Measurements from ENCODE around the gene ASF1A. TPM values are rescaled to one million over a fixed set of nuclear protein-coding genes. Genes with fewer than 3 reads are reported as not detected.

ASF1A gene
- total RNA-seq, 2 experiments from 2014 or later, result 37.3 to 46.0 TPM

- Histone ChIP-seq H3K4me1 (ENCODE audit: insufficient read depth, low read length, poor library complexity, severe bottlenecking) (peaks cover 56% of the 10 kb centered on the region), H3K9me3 (ENCODE audit: low read length) (no peaks in the 10 kb centered on the region), H3K36me3 (ENCODE audit: insufficient read depth, low read length) (peaks cover 25% of the 10 kb centered on the region), H3K9me2 (ENCODE audit: insufficient read depth, low read length) (no peaks in the 10 kb centered on the region), H3K4me2 (ENCODE audit: low read length) (peak overlapping the region; percentile 99), H3K4me3 (ENCODE audit: low read depth, low read length, poor library complexity, severe bottlenecking) (peak overlapping the region; percentile 80), H3K79me2 (ENCODE audit: insufficient read depth, low read depth, low read length) (peaks cover 69% of the 10 kb centered on the region), H3K27ac (ENCODE audit: low read depth, low read length, poor library complexity, severe bottlenecking) (peak overlapping the region; percentile 89), H4K20me1 (ENCODE audit: insufficient read depth, low read length) (no peaks in the 10 kb centered on the region), H2AFZ (ENCODE audit: low read length) (peak overlapping the region; percentile 71; the same call in 1 of the 2 replicates)
- ChIA-PET CTCF (ENCODE audit: unreplicated experiment) (interaction anchor here (1.0 kb wide), 1 partner anchor 11 kb away, joined by 4 read pairs; no protein-coding TSS in a partner anchor), POLR2A (interaction anchor here (0.6 to 9.3 kb wide), 5 partner anchors 11 to 208 kb away, joined by 3 to 88 read pairs (median 3); partner anchors contain the start of gene MCM9)
- peak; percentile 82 for DNase-seq (ENCODE audit: low spot score)
- TSS peak; percentile 69 for BruUV-seq (replicated peaks)
- intact Hi-C loops (cut with micrococcal nuclease; ENCODE audit: unreplicated experiment), result loop anchor here (2.0 to 10.0 kb wide), 3 partner anchors 86 to 552 kb away; partner anchors contain the start of gene MAN1A1
- no peak for TF ChIP-seq CTCF (conservative IDR thresholded peaks at IDR 0.05; ENCODE audit: low read length)
- no peak for TF ChIP-seq EZH2phosphoT487 (IDR thresholded peaks at IDR 0.05; ENCODE audit: borderline replicate concordance, low read depth, low read length)
Observed at GRCh38 chr6:118893064-118893806, 717 bp upstream of the ASF1A start.

- peaks cover 83% of the 10 kb centered on the region for H3K79me2 ChIP-seq (ENCODE audit: insufficient read depth, low read depth, low read length)
- POLR2A ChIA-PET, result interaction anchor here (0.9 to 9.3 kb wide), 4 partner anchors 12 to 554 kb away, joined by 3 to 88 read pairs (median 4); no protein-coding TSS in a partner anchor
- intact Hi-C loops (cut with micrococcal nuclease; ENCODE audit: unreplicated experiment), result loop anchor here (1.0 to 10.0 kb wide), 6 partner anchors 40 to 550 kb away; partner anchors contain the start of gene CEP85L
- H3K36me3 ChIP-seq (ENCODE audit: insufficient read depth, low read length), result peaks cover 34% of the 10 kb centered on the region
- H3K4me3 ChIP-seq (ENCODE audit: low read depth, low read length, poor library complexity, severe bottlenecking), result peak overlapping the region; percentile 80
- H2AFZ ChIP-seq (ENCODE audit: low read length), result peak overlapping the region; percentile 26; the same call in 1 of the 2 replicates
- CTCF ChIA-PET (ENCODE audit: unreplicated experiment), result interaction anchor here (0.6 to 1.0 kb wide), 2 partner anchors 13 to 243 kb away, joined by 3 to 5 read pairs; no protein-coding TSS in a partner anchor
- TSS peak; percentile 55 for BruUV-seq (replicated peaks)
- H3K4me1 ChIP-seq (ENCODE audit: insufficient read depth, low read length, poor library complexity, severe bottlenecking), result peaks cover 62% of the 10 kb centered on the region
- no peak for TF ChIP-seq CTCF (conservative IDR thresholded peaks at IDR 0.05; ENCODE audit: low read length)
- no peak for TF ChIP-seq EZH2phosphoT487 (IDR thresholded peaks at IDR 0.05; ENCODE audit: borderline replicate concordance, low read depth, low read length)
- no peaks in the 10 kb centered on the region for H3K9me3 ChIP-seq (ENCODE audit: low read length)
- peak overlapping the region; percentile 99 for H3K4me2 ChIP-seq (ENCODE audit: low read length)
- peak overlapping the region; percentile 89 for H3K27ac ChIP-seq (ENCODE audit: low read depth, low read length, poor library complexity, severe bottlenecking)
- peak; percentile 78 for DNase-seq (ENCODE audit: low spot score)
- no peaks in the 10 kb centered on the region for H3K9me2 ChIP-seq (ENCODE audit: insufficient read depth, low read length)
- peaks cover 10% of the 10 kb centered on the region; the same call in 1 of the 2 replicates for H4K20me1 ChIP-seq (ENCODE audit: insufficient read depth, low read length)
Observed at GRCh38 chr6:118894425-118895260, 691 bp downstream of the ASF1A start.
